CD8-positive, alpha-beta memory T cell (primary cell): ENCODE measurements around the gene ACTG1. TPM values are rescaled to one million over a fixed set of nuclear protein-coding genes. Genes with fewer than 3 reads are reported as not detected.

ENCODE experiments used
- CTCF ChIA-PET: fragments of 350-600 bp; sonication (Branson Sonifier 250); formaldehyde crosslinking; loops from one replicate; lab custom pipeline; 2021; ENCODE audit warnings: antibody characterized with exemption; lab: Charles Lee
- POLR2A ChIA-PET: fragments of 350-600 bp; sonication (Branson Sonifier 250); formaldehyde crosslinking; loops from one replicate; lab custom pipeline; 2021; ENCODE audit warnings: antibody characterized with exemption; lab: Charles Lee
- DNase-seq, 5 donors: peaks; one replicate each; pipeline versions ENCODE4 v3.0.0 to v3.0.0-alpha.2; 2020 to 2022; ENCODE audit warnings: mixed read lengths in 1 of 5
- H3K27ac ChIP-seq: one replicate; pipeline ENCODE4 v1.7.0; 2013; ENCODE audit warnings: low read depth, mild to moderate bottlenecking, low read length, moderate library complexity
- H3K27me3 ChIP-seq: 2 replicates; pipeline ENCODE4 v1.7.0; 2013; ENCODE audit warnings: low read length, mild to moderate bottlenecking; ENCODE audit not compliant: insufficient read depth, poor library complexity, severe bottlenecking
- H3K36me3 ChIP-seq: 2 replicates; pipeline ENCODE4 v1.7.0; 2013; ENCODE audit warnings: mild to moderate bottlenecking, low read length, moderate library complexity; ENCODE audit not compliant: insufficient read depth
- H3K4me1 ChIP-seq: 2 replicates; pipeline ENCODE4 v1.7.0; 2013; ENCODE audit warnings: mild to moderate bottlenecking, low read length, moderate library complexity; ENCODE audit not compliant: insufficient read depth
- H3K4me3 ChIP-seq: 2 replicates; pipeline ENCODE4 v1.7.0; 2013; ENCODE audit warnings: mild to moderate bottlenecking, low read length
- H3K9me3 ChIP-seq: 2 replicates; pipeline ENCODE4 v1.7.0; 2013; ENCODE audit warnings: mild to moderate bottlenecking, low read length
- H3K27ac Mint-ChIP-seq, 8 donors: one replicate each; pipeline ENCODE4 v1.8.0; 2020 to 2021; ENCODE audit warnings: mixed read lengths in 8 of 8, mild to moderate bottlenecking in 6 of 8, inconsistent platforms in 3 of 8, moderate library complexity in 3 of 8
- H3K27me3 Mint-ChIP-seq, 2 donors: one replicate each; pipeline ENCODE4 v1.8.0; 2020 to 2021; ENCODE audit warnings: mixed read lengths in 2 of 2, mild to moderate bottlenecking in 1 of 2, moderate library complexity in 1 of 2
- H3K36me3 Mint-ChIP-seq, 3 donors: one replicate each; pipeline ENCODE4 v1.8.0; 2020 to 2021; ENCODE audit warnings: mixed read lengths in 3 of 3, inconsistent platforms in 1 of 3, mild to moderate bottlenecking in 1 of 3
- H3K4me1 Mint-ChIP-seq, 3 donors: one replicate each; pipeline ENCODE4 v1.8.0; 2020 to 2021; ENCODE audit warnings: mixed read lengths in 3 of 3, inconsistent platforms in 1 of 3, mild to moderate bottlenecking in 1 of 3
- H3K4me3 Mint-ChIP-seq, 7 donors: one replicate each; pipeline ENCODE4 v1.8.0; 2020 to 2021; ENCODE audit warnings: mixed read lengths in 7 of 7, mild to moderate bottlenecking in 6 of 7, moderate library complexity in 4 of 7, inconsistent platforms in 2 of 7
- H3K9me3 Mint-ChIP-seq, 5 donors: one replicate each; pipeline ENCODE4 v1.8.0; 2020 to 2022; ENCODE audit warnings: mixed read lengths in 5 of 5, mild to moderate bottlenecking in 3 of 5, moderate library complexity in 2 of 5, inconsistent platforms in 1 of 5
- polyA plus RNA-seq: library from polyadenylated mRNA; unstranded; fragments of 300-500 nt; fragmentation: Illumina TruSeq; gene quantifications from one replicate; pipeline ENCODE4 v1.2.3, GENCODE V29; 2021
- total RNA-seq, 2 experiments: library from RNA; stranded (reverse); gene quantifications; one replicate each; pipeline ENCODE4 v1.2.3, GENCODE V29; 2021

ACTG1 gene
- total and polyA plus RNA-seq, 3 experiments from 2014 or later: 1,950 to 5,190 (median 5,175) TPM

DNA sequence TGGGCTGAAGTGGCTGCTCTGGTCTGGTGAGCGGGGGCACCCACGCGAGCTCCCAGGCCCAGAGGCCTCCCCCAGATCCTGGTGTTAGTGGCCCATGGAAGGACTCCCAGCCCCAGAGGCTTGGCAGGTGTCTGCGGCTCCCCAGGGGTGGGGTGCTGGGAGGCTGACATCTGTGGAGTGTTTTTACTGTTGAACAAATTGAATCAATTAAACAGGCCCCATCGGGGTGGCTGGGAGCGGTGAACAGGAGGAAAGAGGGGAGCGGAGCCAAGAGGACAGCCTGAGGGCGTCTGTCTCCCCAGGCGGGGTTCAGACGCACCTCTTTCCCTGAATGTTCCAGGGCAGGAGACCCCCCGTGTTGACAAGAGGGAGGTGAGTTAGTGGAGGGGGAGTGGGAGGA lies 29.9 kb downstream of the ACTG1 start:
- Histone ChIP-seq H3K4me3 (no peak overlapping the region), H3K4me1 (peaks cover 20% of the 10 kb centered on the region), H3K9me3 (no peaks in the 10 kb centered on the region), H3K36me3 (no peaks in the 10 kb centered on the region), H3K27ac (no peak overlapping the region), H3K27me3 (peaks cover 20% of the 10 kb centered on the region)
- POLR2A ChIA-PET: interaction anchor here (0.5 kb wide), 1 partner anchor 1764 kb away, joined by 3 read pairs; no protein-coding TSS in a partner anchor
- Mint-ChIP-seq H3K9me3 (no peaks in the 10 kb centered on the region), H3K4me1 (peaks cover 4 to 26% (median 11%) of the 10 kb centered on the region in 3 donors), H3K27me3 (peaks cover 23 to 44% of the 10 kb centered on the region in 2 donors), H3K27ac (no peak overlapping the region), H3K4me3 (peak overlapping the region in 6 of 7 donors; percentile 27 to 80 (median 46)), H3K36me3 (no peaks in the 10 kb centered on the region)
- no peak for DNase-seq
- CTCF ChIA-PET: interaction anchor here (1.5 to 4.2 kb wide), 2 partner anchors 191 to 228 kb away, joined by 5 to 40 read pairs; no protein-coding TSS in a partner anchor

DNA sequence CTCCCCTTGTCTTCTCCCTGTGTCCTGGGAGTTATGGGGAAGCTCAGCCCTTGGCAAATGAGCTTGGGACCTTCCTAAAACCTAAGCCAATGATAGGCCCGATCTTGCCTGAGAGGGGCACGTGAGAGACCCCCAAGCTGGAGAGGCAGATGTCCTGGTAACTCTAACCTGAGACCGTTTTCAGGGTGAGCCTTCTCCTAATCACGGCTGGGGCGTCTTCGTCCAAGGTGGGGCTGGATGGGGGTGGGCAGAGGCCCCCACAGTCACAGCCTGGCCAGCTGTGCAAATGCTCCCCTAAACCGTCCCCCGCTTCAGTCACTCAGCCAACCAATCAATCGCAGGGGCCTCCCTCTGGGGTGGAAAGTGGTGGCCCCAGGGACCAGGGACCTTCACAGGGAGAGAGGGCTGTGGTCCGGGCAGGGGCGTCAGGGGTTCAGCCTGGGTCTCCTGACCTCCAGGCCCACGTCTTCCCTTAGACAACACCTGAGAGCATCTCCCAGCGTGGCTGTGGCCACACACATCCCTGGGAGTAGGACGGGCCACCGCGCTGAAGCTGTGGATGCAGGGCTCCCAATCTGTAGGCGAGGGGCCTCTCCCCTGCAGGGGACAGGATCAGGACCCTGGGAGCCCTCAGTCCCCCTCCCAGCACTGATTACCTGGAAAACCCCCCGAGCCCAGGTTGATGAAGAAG lies 30.6 kb downstream of the ACTG1 start:
- ChIA-PET POLR2A (interaction anchor here (0.7 kb wide), 1 partner anchor 448 kb away, joined by 3 read pairs; no protein-coding TSS in a partner anchor), CTCF (interaction anchor here (0.9 to 1.5 kb wide), 3 partner anchors 190 to 390 kb away, joined by 3 to 5 read pairs (median 4); no protein-coding TSS in a partner anchor)
- peaks cover 4 to 24% (median 11%) of the 10 kb centered on the region in 3 donors for H3K4me1 Mint-ChIP-seq
- Histone ChIP-seq H3K27ac (no peak overlapping the region), H3K4me1 (peaks cover 20% of the 10 kb centered on the region), H3K4me3 (peak overlapping the region; percentile 53), H3K36me3 (no peaks in the 10 kb centered on the region), H3K9me3 (no peaks in the 10 kb centered on the region), H3K27me3 (peaks cover 20% of the 10 kb centered on the region)
- peak overlapping the region in 1 of 8 donors; percentile 24 for H3K27ac Mint-ChIP-seq
- peaks cover 19 to 45% of the 10 kb centered on the region in 2 donors for H3K27me3 Mint-ChIP-seq
- H3K36me3 Mint-ChIP-seq: no peaks in the 10 kb centered on the region
- H3K9me3 Mint-ChIP-seq: no peaks in the 10 kb centered on the region
- DNase-seq: peak in 1 of 5 donors; percentile 15
- peak overlapping the region in 6 of 7 donors; percentile 60 to 79 (median 64) for H3K4me3 Mint-ChIP-seq

DNA sequence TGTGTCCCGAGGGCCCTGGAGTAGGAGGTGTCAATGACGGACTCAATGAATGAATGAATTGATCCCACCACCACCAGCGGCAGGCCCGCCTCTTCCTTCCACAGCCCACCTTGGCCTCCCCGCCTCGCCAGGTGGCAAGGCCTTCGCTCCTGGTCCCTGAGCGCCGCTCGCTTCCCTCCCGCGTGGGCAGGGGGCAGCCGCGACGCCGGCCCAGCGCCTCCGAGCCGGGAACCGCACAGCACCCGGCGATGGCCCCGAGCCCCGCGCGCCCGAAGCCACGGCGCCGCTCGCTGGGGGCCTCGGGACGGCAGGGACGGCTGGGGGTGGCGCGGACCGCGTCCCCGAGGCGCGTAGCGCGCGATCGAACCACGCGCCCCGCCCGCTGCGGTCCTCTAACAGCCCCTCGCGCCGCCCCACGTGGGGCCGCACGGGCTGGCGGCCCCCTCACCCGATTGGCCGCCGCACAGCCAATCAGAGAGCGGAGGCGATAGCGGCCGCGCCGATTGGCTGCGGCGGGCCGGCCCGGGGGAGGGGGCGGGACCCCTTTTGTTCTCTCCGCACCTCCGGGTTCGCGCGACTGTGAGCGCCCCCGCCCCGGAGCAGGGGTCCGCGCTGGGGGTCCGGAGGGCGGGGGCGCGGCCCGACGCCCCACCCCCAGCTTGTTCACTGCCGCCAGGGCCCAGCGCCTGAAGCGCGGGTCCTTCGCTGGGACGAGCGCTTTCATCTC lies 31.4 kb downstream of the ACTG1 start:
- Histone ChIP-seq H3K36me3 (no peaks in the 10 kb centered on the region), H3K27ac (no peak overlapping the region), H3K4me1 (peaks cover 20% of the 10 kb centered on the region), H3K4me3 (peak overlapping the region; percentile 53), H3K27me3 (peaks cover 20% of the 10 kb centered on the region), H3K9me3 (no peaks in the 10 kb centered on the region)
- no peak overlapping the region for H3K27ac Mint-ChIP-seq
- peaks cover 19 to 48% of the 10 kb centered on the region in 2 donors for H3K27me3 Mint-ChIP-seq
- H3K4me3 Mint-ChIP-seq: peak overlapping the region in 6 of 7 donors; percentile 60 to 79 (median 64)
- ChIA-PET CTCF (interaction anchor here (0.9 to 1.0 kb wide), 3 partner anchors 38 to 389 kb away, joined by 3 to 4 read pairs (median 3); no protein-coding TSS in a partner anchor), POLR2A (interaction anchor here (0.7 kb wide), 1 partner anchor 448 kb away, joined by 3 read pairs; no protein-coding TSS in a partner anchor)
- no peaks in the 10 kb centered on the region for H3K9me3 Mint-ChIP-seq
- DNase-seq: peak; percentile 28 to 71 (median 50)
- peaks cover 4 to 23% (median 11%) of the 10 kb centered on the region in 3 donors for H3K4me1 Mint-ChIP-seq
- H3K36me3 Mint-ChIP-seq: no peaks in the 10 kb centered on the region

DNA sequence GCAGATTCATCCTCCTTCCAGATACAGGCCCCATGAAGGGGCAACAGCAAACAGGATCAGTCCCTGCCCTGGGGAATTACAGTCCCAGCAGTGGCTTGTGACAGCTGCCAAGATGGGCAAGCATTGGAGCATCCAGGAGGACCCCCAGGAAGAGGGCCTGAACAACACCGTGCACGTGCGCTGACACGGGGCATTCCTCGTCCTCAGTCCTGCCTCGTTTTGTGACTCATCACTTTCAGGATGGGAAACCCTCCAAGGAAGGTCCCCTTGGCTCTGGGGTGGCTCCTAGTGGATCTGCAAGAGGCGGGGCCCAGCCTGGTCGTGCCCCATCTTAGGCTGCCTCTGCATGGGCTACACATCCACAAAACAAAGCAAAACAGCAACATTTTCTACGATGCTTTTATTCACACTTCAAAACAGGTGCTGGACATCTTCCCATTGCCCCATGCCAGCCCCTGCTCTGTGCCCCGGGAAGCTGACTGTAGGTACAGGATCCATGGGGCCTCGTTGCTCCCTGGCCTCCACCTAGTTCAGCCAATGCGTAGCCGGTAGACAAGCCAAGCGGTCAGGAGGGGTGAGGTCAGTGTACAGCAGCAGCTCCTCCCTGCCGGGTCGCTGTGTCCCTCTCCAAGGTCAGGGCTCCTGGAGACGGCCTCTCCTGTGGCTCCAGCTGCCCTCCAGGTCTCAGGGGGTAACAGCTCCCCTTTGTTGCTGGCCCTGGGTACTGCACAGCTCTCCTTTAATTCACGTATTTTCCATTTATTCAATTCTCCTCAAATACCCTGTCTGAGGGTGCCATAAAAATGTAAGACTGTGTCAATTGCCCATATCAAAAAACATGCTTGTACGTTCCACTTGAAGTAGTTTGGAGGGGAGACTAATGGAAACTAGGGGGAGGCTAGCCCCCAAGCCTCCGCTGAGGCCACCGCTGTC lies 32.2 kb downstream of the ACTG1 start:
- H3K36me3 ChIP-seq: no peaks in the 10 kb centered on the region
- no peak overlapping the region for H3K4me3 ChIP-seq
- peaks cover 4 to 18% (median 10%) of the 10 kb centered on the region in 3 donors for H3K4me1 Mint-ChIP-seq
- peaks cover 20% of the 10 kb centered on the region for H3K4me1 ChIP-seq
- no peaks in the 10 kb centered on the region for H3K9me3 Mint-ChIP-seq
- H3K27ac Mint-ChIP-seq: peak overlapping the region in 2 of 8 donors; percentile 25 to 29
- CTCF ChIA-PET: interaction anchor here (1.0 kb wide), 1 partner anchor 39 kb away, joined by 3 read pairs; no protein-coding TSS in a partner anchor
- no peaks in the 10 kb centered on the region for H3K9me3 ChIP-seq
- H3K27me3 Mint-ChIP-seq: peaks cover 20 to 44% of the 10 kb centered on the region in 2 donors
- no peak for DNase-seq
- peak overlapping the region in 2 of 7 donors; percentile 13 to 23 for H3K4me3 Mint-ChIP-seq
- no peaks in the 10 kb centered on the region for H3K36me3 Mint-ChIP-seq
- POLR2A ChIA-PET: no interaction called here
- no peak overlapping the region for H3K27ac ChIP-seq
- H3K27me3 ChIP-seq: peaks cover 20% of the 10 kb centered on the region

DNA sequence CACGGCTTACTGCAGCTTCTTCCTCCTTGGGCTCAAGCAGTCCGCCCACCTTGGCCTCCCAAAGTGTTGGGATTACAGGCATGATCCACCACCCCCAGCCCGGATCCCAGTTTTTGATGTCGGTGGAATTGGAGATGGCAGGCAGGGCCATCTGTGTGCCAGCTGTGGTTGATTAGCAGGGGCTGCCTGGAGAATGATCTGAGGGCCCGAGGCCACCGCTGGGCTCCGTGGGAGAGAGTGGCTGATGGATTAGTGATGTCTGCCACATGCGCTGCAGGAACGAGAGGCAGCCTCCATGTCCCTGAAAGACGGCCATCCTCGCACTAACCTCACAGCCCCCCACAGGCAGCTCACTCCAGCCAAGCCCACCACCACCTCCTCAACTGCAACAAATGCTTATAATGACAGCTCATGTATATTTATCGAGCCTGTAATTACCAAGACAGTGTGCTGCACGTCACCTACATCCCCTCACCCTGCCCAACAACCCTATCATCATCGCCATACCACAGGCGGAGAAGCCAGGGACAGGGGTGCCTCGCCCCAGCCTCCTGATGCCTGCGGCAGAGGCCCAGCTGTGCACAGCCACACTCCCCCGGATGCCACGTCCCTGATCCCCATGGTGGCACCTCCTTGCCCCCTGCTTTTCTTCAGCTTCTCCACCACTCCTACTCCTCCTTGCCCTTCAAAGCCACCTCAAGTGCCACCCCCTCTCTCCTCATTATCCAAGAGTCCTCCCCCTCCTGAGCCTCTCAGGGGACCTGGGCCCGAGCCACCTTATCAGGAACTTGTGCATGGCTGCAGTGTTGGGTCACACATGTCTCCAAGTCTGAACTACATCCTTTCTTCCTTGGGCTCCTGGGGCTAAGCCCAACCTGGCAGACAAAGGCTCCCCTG lies 33.2 kb downstream of the ACTG1 start:
- peak overlapping the region in 1 of 7 donors; percentile 75 for H3K4me3 Mint-ChIP-seq
- Histone ChIP-seq H3K27ac (no peak overlapping the region), H3K36me3 (no peaks in the 10 kb centered on the region), H3K4me3 (no peak overlapping the region), H3K4me1 (peaks cover 15% of the 10 kb centered on the region), H3K9me3 (no peaks in the 10 kb centered on the region), H3K27me3 (peaks cover 20% of the 10 kb centered on the region)
- peaks cover 20 to 44% of the 10 kb centered on the region in 2 donors for H3K27me3 Mint-ChIP-seq
- no peaks in the 10 kb centered on the region for H3K36me3 Mint-ChIP-seq
- POLR2A ChIA-PET: no interaction called here
- no peaks in the 10 kb centered on the region for H3K9me3 Mint-ChIP-seq
- H3K27ac Mint-ChIP-seq: peak overlapping the region in 2 of 8 donors; percentile 39 to 81
- DNase-seq: no peak
- CTCF ChIA-PET: no interaction called here
- peaks cover 4 to 18% (median 10%) of the 10 kb centered on the region in 3 donors for H3K4me1 Mint-ChIP-seq

DNA sequence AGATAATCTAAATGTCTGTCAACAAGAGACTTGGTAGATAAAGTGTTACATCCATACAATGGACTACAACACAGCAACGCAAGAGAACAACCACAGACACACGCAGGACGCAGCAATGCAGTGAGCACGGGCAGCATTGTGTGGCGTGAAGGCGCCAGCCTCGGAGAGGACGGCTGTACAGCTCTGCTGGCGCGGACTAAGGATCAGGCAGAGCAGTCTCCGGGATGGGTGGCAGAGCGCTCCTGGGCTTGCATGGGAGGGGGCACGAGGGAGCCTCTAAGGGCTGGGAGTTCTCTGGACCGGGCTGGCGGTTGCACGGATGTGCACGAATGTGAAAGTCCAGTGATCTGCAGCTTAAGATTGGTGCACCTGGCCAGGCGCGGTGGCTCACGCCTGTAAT lies 34.5 kb downstream of the ACTG1 start:
- Mint-ChIP-seq H3K9me3 (no peaks in the 10 kb centered on the region), H3K4me1 (peaks cover 4 to 17% (median 10%) of the 10 kb centered on the region in 3 donors)

More for the DNA sequence above, 34.5 kb downstream of the ACTG1 start:
- Mint-ChIP-seq H3K27ac (no peak overlapping the region), H3K27me3 (peaks cover 20 to 44% of the 10 kb centered on the region in 2 donors), H3K36me3 (no peaks in the 10 kb centered on the region), H3K4me3 (peak overlapping the region in 1 of 7 donors; percentile 25)
- H3K27ac ChIP-seq: no peak overlapping the region
- peaks cover 11% of the 10 kb centered on the region for H3K27me3 ChIP-seq
- DNase-seq: no peak
- H3K9me3 ChIP-seq: no peaks in the 10 kb centered on the region
- no peaks in the 10 kb centered on the region for H3K36me3 ChIP-seq
- H3K4me3 ChIP-seq: no peak overlapping the region
- ChIA-PET CTCF (no interaction called here), POLR2A (no interaction called here)
- H3K4me1 ChIP-seq: peaks cover 9% of the 10 kb centered on the region
